ENCODE measurements around the gene PRKCE.

GRCh38 chr2:45788401-45788800 lies 136.9 kb downstream of the PRKCE start:
- TF ChIP-seq POLR2A (IDR thresholded peaks at IDR 0.05): no peak
- TF ChIP-seq, protein P1, sequence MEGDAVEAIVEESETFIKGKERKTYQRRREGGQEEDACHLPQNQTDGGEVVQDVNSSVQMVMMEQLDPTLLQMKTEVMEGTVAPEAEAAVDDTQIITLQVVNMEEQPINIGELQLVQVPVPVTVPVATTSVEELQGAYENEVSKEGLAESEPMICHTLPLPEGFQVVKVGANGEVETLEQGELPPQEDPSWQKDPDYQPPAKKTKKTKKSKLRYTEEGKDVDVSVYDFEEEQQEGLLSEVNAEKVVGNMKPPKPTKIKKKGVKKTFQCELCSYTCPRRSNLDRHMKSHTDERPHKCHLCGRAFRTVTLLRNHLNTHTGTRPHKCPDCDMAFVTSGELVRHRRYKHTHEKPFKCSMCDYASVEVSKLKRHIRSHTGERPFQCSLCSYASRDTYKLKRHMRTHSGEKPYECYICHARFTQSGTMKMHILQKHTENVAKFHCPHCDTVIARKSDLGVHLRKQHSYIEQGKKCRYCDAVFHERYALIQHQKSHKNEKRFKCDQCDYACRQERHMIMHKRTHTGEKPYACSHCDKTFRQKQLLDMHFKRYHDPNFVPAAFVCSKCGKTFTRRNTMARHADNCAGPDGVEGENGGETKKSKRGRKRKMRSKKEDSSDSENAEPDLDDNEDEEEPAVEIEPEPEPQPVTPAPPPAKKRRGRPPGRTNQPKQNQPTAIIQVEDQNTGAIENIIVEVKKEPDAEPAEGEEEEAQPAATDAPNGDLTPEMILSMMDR (IDR thresholded peaks at IDR 0.05): no peak

Measured in sigmoid colon (tissue), 3 donors.